ENCODE data around the gene IGF1R.

Gene IGF1R

DNA sequence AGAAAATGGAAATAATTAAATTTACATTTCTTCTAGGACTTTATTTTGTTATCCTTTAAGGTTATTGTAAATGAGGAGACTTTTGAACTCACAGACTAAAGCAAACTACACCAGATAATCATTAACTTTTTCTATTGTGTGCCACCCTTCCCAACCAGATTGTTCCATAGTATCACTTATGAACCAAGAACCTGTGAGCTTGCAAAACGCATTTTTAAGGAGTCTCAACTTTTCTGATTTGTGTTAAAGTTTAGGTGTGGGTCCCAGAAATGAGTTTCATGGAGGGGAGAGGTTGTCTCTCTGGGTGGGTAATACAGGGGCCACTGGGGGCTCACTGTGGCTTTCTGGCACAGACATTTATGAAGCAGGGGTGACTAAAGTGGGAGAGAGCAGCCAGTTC lies 75.7 kb downstream of the IGF1R start:
- TF ChIP-seq, protein P1, sequence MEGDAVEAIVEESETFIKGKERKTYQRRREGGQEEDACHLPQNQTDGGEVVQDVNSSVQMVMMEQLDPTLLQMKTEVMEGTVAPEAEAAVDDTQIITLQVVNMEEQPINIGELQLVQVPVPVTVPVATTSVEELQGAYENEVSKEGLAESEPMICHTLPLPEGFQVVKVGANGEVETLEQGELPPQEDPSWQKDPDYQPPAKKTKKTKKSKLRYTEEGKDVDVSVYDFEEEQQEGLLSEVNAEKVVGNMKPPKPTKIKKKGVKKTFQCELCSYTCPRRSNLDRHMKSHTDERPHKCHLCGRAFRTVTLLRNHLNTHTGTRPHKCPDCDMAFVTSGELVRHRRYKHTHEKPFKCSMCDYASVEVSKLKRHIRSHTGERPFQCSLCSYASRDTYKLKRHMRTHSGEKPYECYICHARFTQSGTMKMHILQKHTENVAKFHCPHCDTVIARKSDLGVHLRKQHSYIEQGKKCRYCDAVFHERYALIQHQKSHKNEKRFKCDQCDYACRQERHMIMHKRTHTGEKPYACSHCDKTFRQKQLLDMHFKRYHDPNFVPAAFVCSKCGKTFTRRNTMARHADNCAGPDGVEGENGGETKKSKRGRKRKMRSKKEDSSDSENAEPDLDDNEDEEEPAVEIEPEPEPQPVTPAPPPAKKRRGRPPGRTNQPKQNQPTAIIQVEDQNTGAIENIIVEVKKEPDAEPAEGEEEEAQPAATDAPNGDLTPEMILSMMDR (conservative IDR thresholded peaks at IDR 0.05; ENCODE audit: low read depth, low read length) = no peak
- DNase-seq (ENCODE audit: low read depth) = no peak
- no peak overlapping the region for H3K4me3 ChIP-seq (ENCODE audit: low read length)

- no peak overlapping the region for H3K4me3 ChIP-seq (ENCODE audit: low read length)
- no peak for DNase-seq (ENCODE audit: low read depth)
- TF ChIP-seq, protein P1 (conservative IDR thresholded peaks at IDR 0.05; ENCODE audit: low read depth, low read length) = no peak
These were observed 76.2 kb downstream of the IGF1R start for GRCh38 chr15:98724494-98724893.

DNA sequence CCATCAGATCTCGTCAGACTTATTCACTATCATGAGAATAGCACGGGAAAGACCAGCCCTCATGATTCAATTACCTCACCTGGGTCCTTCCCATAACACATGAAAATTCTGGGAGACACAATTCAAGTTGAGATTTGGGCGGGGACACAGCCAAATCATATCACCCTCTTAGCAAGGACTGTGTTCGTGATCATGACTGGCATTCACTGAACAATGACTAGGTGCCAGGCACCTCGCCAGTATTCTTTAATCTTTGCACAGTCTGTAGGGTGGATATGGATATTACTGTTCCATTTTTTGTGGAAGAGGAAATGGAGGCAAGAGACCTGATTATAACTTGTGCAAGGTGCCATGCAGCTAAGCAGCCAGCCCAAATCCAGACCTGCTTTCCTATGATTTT lies 77.5 kb downstream of the IGF1R start:
- no peak overlapping the region for H3K4me3 ChIP-seq (ENCODE audit: low read length)
- DNase-seq (ENCODE audit: low read depth) = no peak
- TF ChIP-seq, protein P1 (conservative IDR thresholded peaks at IDR 0.05; ENCODE audit: low read depth, low read length) = no peak

- no peak overlapping the region for H3K4me3 ChIP-seq (ENCODE audit: low read length)
These were observed 79.0 kb downstream of the IGF1R start for GRCh38 chr15:98727115-98728040.

GRCh38 chr15:98728082-98728810 lies 79.9 kb downstream of the IGF1R start:
- no peak for DNase-seq (ENCODE audit: low read depth)
- TF ChIP-seq, protein P1 (conservative IDR thresholded peaks at IDR 0.05; ENCODE audit: low read depth, low read length) = no peak
- H3K4me3 ChIP-seq (ENCODE audit: low read length) = no peak overlapping the region

More at GRCh38 chr15:98727115-98728040, 79.0 kb downstream of the IGF1R start:
- peak; percentile 94 for DNase-seq (ENCODE audit: low read depth)
- TF ChIP-seq, protein P1 (conservative IDR thresholded peaks at IDR 0.05; ENCODE audit: low read depth, low read length) = no peak

- DNase-seq (ENCODE audit: low read depth) = no peak
- no peak overlapping the region for H3K4me3 ChIP-seq (ENCODE audit: low read length)
- TF ChIP-seq, protein P1 (conservative IDR thresholded peaks at IDR 0.05; ENCODE audit: low read depth, low read length) = no peak
These were observed 80.4 kb downstream of the IGF1R start for GRCh38 chr15:98728811-98729160.
